ENCODE data around the gene OR2T27.

Gene OR2T27

DNA sequence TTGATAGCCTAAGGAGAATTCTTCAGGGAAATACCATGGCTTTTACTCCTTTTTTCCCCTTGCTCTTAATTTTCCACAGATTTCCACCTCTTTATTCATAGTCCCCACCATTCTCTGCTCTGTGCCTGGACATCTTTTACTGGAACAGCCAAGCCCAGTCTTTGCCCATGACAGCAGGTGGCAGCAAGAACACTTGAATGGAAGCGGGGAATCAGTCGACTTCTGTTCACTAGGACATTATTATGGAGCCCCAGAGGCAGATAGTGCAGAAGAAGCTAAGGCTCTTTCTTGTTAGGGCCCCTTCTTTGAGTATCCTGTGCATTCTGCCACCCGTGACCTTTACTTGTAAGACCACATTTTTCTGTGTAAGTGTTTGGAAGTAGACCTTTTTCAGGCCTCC lies 40.9 kb upstream of the OR2T27 start:
- no peak overlapping the region for H3K4me3 ChIP-seq (ENCODE audit: low read depth, low read length)
- no peak for DNase-seq (ENCODE audit: low read depth, low spot score)
- in situ Hi-C loops (cut with HindIII; ENCODE audit: low sequenced_read_pairs), result no loop called here
- TF ChIP-seq, protein P1, sequence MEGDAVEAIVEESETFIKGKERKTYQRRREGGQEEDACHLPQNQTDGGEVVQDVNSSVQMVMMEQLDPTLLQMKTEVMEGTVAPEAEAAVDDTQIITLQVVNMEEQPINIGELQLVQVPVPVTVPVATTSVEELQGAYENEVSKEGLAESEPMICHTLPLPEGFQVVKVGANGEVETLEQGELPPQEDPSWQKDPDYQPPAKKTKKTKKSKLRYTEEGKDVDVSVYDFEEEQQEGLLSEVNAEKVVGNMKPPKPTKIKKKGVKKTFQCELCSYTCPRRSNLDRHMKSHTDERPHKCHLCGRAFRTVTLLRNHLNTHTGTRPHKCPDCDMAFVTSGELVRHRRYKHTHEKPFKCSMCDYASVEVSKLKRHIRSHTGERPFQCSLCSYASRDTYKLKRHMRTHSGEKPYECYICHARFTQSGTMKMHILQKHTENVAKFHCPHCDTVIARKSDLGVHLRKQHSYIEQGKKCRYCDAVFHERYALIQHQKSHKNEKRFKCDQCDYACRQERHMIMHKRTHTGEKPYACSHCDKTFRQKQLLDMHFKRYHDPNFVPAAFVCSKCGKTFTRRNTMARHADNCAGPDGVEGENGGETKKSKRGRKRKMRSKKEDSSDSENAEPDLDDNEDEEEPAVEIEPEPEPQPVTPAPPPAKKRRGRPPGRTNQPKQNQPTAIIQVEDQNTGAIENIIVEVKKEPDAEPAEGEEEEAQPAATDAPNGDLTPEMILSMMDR (IDR thresholded peaks at IDR 0.05; ENCODE audit: low read depth, low read length), result no peak

DNA sequence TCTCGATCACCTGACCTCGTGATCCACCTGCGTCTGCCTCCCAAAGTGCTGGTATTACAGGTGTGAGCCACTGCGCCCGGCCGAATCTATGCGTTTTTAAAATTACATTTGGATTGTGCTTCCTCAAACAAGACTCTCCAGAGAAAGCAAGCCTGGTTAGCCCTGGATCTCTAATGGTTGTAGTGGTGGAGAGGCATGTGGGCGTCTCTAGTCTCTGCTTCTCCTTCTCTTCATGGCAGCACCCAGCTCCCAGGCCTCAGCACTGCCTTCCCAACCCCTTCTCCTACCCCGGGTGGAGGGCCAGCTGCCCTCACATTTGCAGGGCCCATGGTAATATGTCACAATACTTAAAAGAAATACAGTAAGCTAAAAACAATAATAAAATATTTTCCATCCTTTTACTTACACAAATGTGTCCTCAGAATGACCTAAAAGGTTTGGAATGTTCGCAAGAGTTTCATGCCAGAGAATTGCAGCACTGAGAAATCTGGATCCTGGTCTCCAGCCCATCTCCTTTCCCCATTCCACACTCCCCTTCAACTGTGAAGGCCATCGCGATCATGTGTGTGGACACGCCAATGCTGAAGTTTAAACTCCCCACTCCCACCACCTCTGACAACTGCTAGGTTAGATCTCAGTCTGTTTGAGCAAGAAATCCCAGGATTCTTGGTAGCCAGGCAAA lies 40.3 kb upstream of the OR2T27 start:
- TF ChIP-seq, protein P1 (IDR thresholded peaks at IDR 0.05; ENCODE audit: low read depth, low read length), result no peak
- no peak for DNase-seq (ENCODE audit: low read depth, low spot score)
- in situ Hi-C loops (cut with HindIII; ENCODE audit: low sequenced_read_pairs), result no loop called here
- H3K4me3 ChIP-seq (ENCODE audit: low read depth, low read length), result no peak overlapping the region

DNA sequence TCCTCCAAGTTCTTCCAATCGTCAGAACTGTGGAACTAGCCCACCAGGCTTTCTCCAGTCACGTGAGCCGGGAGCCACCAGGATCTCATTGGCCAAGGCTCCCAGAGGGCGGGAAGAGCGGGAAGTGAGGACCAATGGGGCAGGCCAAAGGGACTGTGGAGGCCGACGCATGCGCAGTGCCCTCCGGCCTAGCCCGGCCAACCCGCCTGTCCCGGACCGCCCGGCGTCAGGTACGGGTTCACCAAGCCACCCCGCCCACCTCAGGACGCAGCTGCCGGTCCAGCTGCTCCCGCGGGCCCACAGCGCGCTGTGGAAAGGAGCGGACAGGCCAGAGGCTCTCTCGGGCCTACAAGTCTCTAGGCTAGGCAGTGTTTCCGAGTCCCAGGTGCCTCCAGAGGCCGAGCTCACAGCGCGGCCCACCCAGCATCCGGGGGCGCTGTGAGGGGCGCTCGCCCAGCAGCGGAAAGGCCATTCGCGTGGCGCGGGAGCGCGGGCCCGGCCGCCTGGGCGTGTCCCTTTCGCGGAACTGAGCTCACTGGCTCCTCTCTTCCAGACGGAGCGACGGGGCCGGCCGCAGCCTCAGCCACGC lies 36.3 kb upstream of the OR2T27 start:
- TF ChIP-seq, protein P1 (IDR thresholded peaks at IDR 0.05; ENCODE audit: low read depth, low read length), result no peak
- in situ Hi-C loops (cut with HindIII; ENCODE audit: low sequenced_read_pairs), result no loop called here
- no peak overlapping the region for H3K4me3 ChIP-seq (ENCODE audit: low read depth, low read length)
- no peak for DNase-seq (ENCODE audit: low read depth, low spot score)

DNA sequence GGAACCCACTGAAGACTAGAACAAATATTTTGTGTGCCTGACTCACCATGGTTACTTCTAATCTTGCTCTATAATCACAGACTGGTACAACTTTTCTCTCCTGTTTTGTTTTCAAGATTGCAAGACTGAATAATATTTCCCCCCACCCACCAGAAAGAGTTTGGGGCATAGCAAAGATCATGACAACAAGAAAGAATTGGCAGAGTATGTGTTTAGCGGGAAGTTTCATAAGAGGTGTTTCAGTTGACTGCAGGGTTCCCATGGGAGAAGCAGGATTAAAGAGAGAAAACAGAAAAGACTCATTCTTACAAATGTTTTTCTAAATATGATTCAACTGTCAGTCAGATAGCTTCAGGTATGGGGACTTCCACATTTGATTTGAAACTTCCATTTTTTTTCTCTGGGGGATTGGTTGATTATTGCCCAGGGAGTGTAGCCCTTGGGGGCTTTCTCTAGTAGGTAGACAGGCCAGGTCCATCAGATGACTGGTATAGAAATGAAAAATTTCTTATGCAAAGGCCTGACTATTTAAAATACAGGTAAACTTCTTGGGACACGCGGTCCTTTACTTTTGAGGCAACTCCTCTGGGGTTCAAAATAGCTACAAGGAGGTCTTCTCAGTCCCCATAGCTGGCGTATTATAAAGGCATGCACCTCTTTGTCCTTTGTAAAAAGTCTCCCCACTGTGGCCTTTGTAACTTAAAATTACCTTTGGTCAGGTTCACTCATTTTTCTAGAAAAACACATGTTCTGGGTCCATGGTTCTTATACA lies 33.4 kb upstream of the OR2T27 start:
- in situ Hi-C loops (cut with HindIII; ENCODE audit: low sequenced_read_pairs), result no loop called here
- H3K4me3 ChIP-seq (ENCODE audit: low read depth, low read length), result no peak overlapping the region
- TF ChIP-seq, protein P1 (IDR thresholded peaks at IDR 0.05; ENCODE audit: low read depth, low read length), result no peak
- no peak for DNase-seq (ENCODE audit: low read depth, low spot score)

DNA sequence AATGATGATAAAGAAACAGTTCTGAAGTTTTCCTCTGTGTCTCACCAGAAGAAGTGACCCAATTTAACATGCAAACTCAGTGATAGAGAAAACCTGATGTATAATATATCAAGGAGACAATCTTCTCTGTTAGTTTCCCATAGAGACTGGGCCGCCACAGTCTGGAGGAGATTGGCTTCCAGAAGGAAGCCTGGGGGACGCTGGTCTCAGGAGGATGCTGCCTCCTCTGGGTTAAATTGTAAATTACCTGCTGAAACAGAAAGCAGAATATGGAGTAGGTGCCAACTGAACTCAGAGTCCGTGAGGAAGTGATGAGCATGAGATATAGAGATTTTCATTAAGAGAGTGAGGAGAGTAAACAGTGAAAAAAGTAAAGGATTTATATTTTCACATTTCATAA lies 31.5 kb upstream of the OR2T27 start:
- no peak overlapping the region for H3K4me3 ChIP-seq (ENCODE audit: low read depth, low read length)
- no peak for DNase-seq (ENCODE audit: low read depth, low spot score)
- TF ChIP-seq, protein P1 (IDR thresholded peaks at IDR 0.05; ENCODE audit: low read depth, low read length), result no peak
- in situ Hi-C loops (cut with HindIII; ENCODE audit: low sequenced_read_pairs), result no loop called here

DNA sequence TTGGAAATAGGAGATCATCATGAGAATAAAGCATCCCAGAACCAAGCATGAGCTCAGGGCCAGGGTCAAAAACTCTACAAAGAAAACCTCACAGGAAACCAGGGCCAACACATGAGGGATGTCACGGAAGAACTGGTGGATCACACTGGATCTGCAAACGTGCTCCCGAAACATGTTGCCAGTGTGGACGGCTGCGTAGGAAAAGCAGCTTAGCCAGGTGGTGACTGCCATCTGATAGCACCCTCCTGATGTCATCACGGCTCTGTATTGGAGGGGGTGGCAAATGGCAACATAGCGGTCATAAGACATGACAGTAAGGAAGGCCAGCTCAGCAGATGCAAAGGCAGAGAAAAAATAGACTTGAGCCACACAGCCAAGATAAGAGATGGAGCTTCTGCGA lies 26.3 kb upstream of the OR2T27 start:
- no peak overlapping the region for H3K4me3 ChIP-seq (ENCODE audit: low read depth, low read length)
- in situ Hi-C loops (cut with HindIII; ENCODE audit: low sequenced_read_pairs), result no loop called here
- no peak for DNase-seq (ENCODE audit: low read depth, low spot score)
- TF ChIP-seq, protein P1 (IDR thresholded peaks at IDR 0.05; ENCODE audit: low read depth, low read length), result no peak

All from astrocyte of the spinal cord (primary cell).